ENCODE measurements around the gene TTN. TPM values are rescaled to one million over a fixed set of nuclear protein-coding genes. Genes with fewer than 3 reads are reported as not detected.

The TTN gene
- total and polyA plus RNA-seq, 2 of the 8 experiments (the other 6 are each of a cell fraction or from before 2014, with no cell fraction given) = 0.30 to 9.7 TPM

- no peak overlapping the region for H3K9ac ChIP-seq (replicated peaks in 1 of 4; ENCODE audit: extremely low read depth in 1 of 4, low read depth in 3 of 4, low read length in 3 of 4)
- H3K79me1 ChIP-seq (ENCODE audit: low read depth, low read length) = no peaks in the 10 kb centered on the region
- H3K4me3 ChIP-seq (ENCODE audit: extremely low read depth in 1 of 4, insufficient read depth in 2 of 4, low read depth in 3 of 4, low read length in 4 of 4) = no peak overlapping the region
- H3K27ac ChIP-seq (ENCODE audit: low read depth, low read length) = no peak overlapping the region
- no peaks in the 10 kb centered on the region for H3K36me3 ChIP-seq (ENCODE audit: control insufficient read depth in 2 of 4, insufficient read depth in 4 of 4, low read length in 3 of 4)
- H3K18ac ChIP-seq (ENCODE audit: extremely low read depth, low read length) = no peak overlapping the region
- WGBS, 2 experiments (ENCODE audit: extremely low coverage in 1 of 2, insufficient coverage in 1 of 2, insufficient read length in 1 of 2, insufficient replicate concordance in 2 of 2, low coverage in 1 of 2, low lambda C conversion rate in 2 of 2, missing lambda C conversion rate in 1 of 2) = 91% methylated on average over 5 of the region's 5 CpGs; no CpG with 5 or more reads in 1 of the 2 experiments
- POLR2A ChIA-PET (ENCODE audit: partially characterized antibody) = no interaction called here
- DNase-seq (ENCODE audit: low read depth in 1 of 2, low spot score in 2 of 2) (no peak), FAIRE-seq (no peak)
- H3K4me1 ChIP-seq (replicated peaks in 1 of 4; ENCODE audit: control insufficient read depth in 3 of 4, insufficient read depth in 4 of 4, low read length in 3 of 4) = no peaks in the 10 kb centered on the region
- no peak overlapping the region for H3K23ac ChIP-seq (ENCODE audit: insufficient read length)
- no peaks in the 10 kb centered on the region for H4K20me1 ChIP-seq (replicated peaks in 1 of 2; ENCODE audit: control insufficient read depth in 1 of 2, insufficient read depth in 2 of 2, low read length in 2 of 2)
- no peaks in the 10 kb centered on the region for H3K23me2 ChIP-seq (ENCODE audit: low read depth, low read length)
- no peak overlapping the region for H4K5ac ChIP-seq (ENCODE audit: insufficient read length, low read depth, low read length)
- no peaks in the 10 kb centered on the region for H3K27me3 ChIP-seq (replicated peaks in 1 of 4; ENCODE audit: control insufficient read depth in 3 of 4, extremely low read depth in 1 of 4, insufficient read depth in 3 of 4, low read length in 3 of 4)
- no peak overlapping the region for H3K14ac ChIP-seq (ENCODE audit: insufficient read length)
- no peak for TF ChIP-seq RBBP5 (IDR thresholded peaks at IDR 0.05; ENCODE audit: borderline replicate concordance, low read depth, low read length)
- no peak for TF ChIP-seq ASH2L (IDR thresholded peaks at IDR 0.05; ENCODE audit: low read length)
- TF ChIP-seq ZNF274 (IDR thresholded peaks at IDR 0.05; ENCODE audit: borderline replicate concordance, extremely low read depth, low read length) = no peak
- TF ChIP-seq KDM5A (IDR thresholded peaks at IDR 0.05; ENCODE audit: low read length) = no peak
- TF ChIP-seq SAP30 (IDR thresholded peaks at IDR 0.05; ENCODE audit: insufficient read depth, insufficient replicate concordance, low read length) = no peak
- TF ChIP-seq RAD21 (IDR thresholded peaks at IDR 0.05 in 1 of 2, conservative IDR thresholded peaks at IDR 0.05 in 1 of 2; ENCODE audit: low read depth in 2 of 2, low read length in 2 of 2) = no peak
- TF ChIP-seq ATF3 (IDR thresholded peaks at IDR 0.05; ENCODE audit: insufficient read depth, low read depth, low read length) = no peak
- TF ChIP-seq SRF (IDR thresholded peaks at IDR 0.05; ENCODE audit: low read depth, low read length) = no peak
- TF ChIP-seq SP2 (IDR thresholded peaks at IDR 0.05; ENCODE audit: low read length) = no peak
- no peak for TF ChIP-seq TAF7 (optimal IDR thresholded peaks at IDR 0.05; ENCODE audit: borderline replicate concordance, low read depth, low read length)
- no peak overlapping the region for H3K56ac ChIP-seq (replicated peaks; ENCODE audit: insufficient read length, low read depth, low read length)
- no peak overlapping the region for H2BK15ac ChIP-seq (ENCODE audit: low read length)
- CTCF ChIA-PET (ENCODE audit: partially characterized antibody) = no interaction called here
- no peak overlapping the region for H4K8ac ChIP-seq (ENCODE audit: extremely low read depth, insufficient read depth, low read length)
- H3K4ac ChIP-seq (replicated peaks; ENCODE audit: insufficient read length, low read depth, low read length) = no peak overlapping the region
- no peak overlapping the region for H3K4me2 ChIP-seq (ENCODE audit: insufficient read depth in 1 of 2, low read depth in 2 of 2, low read length in 2 of 2)
- H2AFZ ChIP-seq (ENCODE audit: low read length) = no peak overlapping the region
- no peaks in the 10 kb centered on the region for H3K9me3 ChIP-seq (ENCODE audit: insufficient read depth in 2 of 2, low read depth in 1 of 2, low read length in 1 of 2)
- no peak overlapping the region for H2BK20ac ChIP-seq (ENCODE audit: low read length)
- H2BK12ac ChIP-seq (ENCODE audit: low read depth, low read length) = no peak overlapping the region
- H3K79me2 ChIP-seq (ENCODE audit: control insufficient read depth in 1 of 2, insufficient read depth in 2 of 2, low read length in 2 of 2) = no peaks in the 10 kb centered on the region
- no peak overlapping the region for H2BK5ac ChIP-seq (ENCODE audit: low read depth, low read length)
- H4K91ac ChIP-seq (replicated peaks; ENCODE audit: insufficient read length, low read length) = no peak overlapping the region
- H2BK120ac ChIP-seq (replicated peaks; ENCODE audit: low read depth, low read length) = no peak overlapping the region
- H2AK5ac ChIP-seq (ENCODE audit: low read depth, low read length) = no peak overlapping the region
Observed at GRCh38 chr2:178704876-178705275, 102.3 kb downstream of the TTN start.

Measured in H1 (cell line).